GM13977 (cell line): ENCODE results near the gene PRDX2.
"Not testable (repeated sequence)": the region's sequence is repeated elsewhere in the genome, so short reads cannot be mapped to it uniquely, and the experiment has no call there.

Experiments
- DNase-seq: peaks from one replicate; pipeline ENCODE4 v3.0.0; 2012; ENCODE audit warnings: low spot score
- CTCF ChIP-seq: IDR thresholded peaks from 2 replicates; pipeline ENCODE4 v1.5.1; 2012; ENCODE audit warnings: mild to moderate bottlenecking, control low read depth; ENCODE audit not compliant: insufficient read depth; ENCODE audit errors: extremely low read depth, missing control alignments
- in situ Hi-C: fragments of 300-500 bp; cut with MboI; formaldehyde crosslinking; loops from one replicate; pipeline ENCODE4 v1.12.0; 2022; ENCODE audit warnings: low sequenced_read_pairs, low pct_unique_long_range_greater_than_20kb, mixed read lengths, inconsistent platforms; ENCODE audit not compliant: unreplicated experiment

Gene PRDX2

GRCh38 chr19:12800923-12801465 lies 606 bp downstream of the PRDX2 start:
- no peak for TF ChIP-seq CTCF
- DNase-seq = peak; percentile 15
- in situ Hi-C loops = no loop called here

DNA sequence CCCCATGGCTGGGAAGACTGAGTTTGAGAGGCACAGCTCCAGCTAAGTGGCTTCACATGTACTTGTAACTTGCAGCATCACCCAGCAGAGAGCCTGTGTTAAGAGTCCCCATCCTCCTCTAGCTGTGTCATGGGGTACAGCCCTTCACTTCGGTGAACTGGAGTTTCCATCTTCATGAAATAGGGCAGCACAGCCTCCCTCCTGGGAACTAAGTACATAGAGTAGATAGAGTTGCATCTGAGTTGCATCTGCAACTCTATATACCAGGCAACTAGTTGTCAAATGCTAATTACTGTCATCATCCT lies 1.2 kb downstream of the PRDX2 start:
- in situ Hi-C loops = no loop called here
- TF ChIP-seq CTCF = no peak
- peak; percentile 8 for DNase-seq

DNA sequence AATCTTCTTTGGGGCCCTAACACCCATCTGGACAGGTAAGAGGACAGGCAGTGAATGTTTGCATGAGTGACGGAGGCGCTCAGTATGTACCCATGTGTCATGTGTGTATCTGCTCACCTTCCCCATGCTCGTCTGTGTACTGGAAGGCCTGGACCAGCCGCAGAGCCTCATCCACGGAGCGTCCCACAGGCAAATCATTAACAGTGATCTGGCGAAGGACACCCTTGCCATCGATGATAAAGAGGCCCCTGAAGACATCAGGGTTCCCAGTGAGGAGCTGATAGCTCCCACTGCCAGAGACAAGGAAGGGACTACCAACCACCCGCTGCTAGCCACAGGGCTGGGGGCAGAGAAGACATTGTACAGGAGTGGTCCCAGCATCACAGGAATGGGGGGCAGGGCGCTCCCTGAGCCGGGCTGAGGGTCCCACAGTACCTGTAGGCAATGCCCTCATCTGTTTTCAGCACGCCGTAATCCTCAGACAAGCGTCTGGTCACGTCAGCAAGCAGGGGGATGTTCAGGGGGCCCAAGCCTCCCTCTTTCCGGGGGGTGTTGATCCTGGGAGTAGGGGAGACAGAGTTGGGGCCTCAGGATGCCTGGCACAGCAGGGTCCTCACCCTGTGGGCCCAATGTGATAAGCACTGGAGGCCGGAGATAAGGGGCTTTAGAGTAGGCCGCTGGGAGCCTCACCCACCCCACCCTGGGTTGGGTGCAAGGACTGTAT lies 1.7 kb downstream of the PRDX2 start:
- DNase-seq = no peak
- in situ Hi-C loops = no loop called here
- no peak for TF ChIP-seq CTCF

GRCh38 chr19:12797607-12798006 lies 4.0 kb downstream of the PRDX2 start:
- in situ Hi-C loops, DNase-seq: not testable (repeated sequence)

- DNase-seq = no peak
- in situ Hi-C loops = no loop called here
- TF ChIP-seq CTCF = no peak
Observed at GRCh38 chr19:12797141-12797587, 4.4 kb downstream of the PRDX2 start.

DNA sequence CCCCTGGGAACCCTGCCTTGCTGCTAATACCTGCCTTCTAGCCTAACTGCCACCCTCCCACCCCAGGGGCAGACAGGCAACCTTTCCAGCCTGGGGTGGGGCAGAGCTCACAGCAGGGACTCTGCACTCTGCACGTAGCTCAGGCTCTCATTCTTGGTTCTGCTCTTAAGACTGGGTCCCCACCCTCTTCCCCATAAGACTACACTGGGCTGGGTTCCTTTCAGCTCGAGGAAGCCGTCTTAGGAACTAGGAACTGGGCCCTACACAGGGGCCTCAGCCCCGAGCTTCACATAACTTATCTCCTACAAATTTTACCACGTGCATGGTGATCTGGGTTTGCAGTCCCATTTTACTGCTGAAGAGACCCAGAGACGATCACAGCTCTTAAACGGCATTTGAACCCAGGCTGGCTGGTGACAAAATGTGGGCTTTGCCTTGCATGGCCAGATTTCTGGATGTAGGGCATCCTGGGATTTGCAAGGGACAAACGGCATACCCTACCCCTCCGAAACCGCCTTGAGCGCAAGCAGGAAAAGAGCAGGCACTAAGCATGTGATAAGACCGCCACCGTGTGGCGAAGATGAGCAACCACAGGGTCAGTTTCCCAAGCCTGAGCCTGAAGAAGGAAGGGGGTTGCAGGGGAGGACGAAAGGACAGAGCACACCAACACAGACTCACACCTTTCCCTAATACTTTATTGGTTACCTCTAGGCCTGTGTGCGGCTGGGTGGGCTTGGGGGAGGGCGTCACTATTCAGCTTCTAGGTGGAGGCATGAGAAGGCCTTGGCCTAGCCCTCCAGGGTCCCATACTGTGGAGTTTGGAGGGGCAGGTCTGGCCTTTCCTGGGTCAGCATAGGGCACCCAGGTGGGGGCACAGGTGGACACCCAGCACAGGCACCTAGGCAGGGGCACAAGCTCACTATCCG lies 5.2 kb downstream of the PRDX2 start:
- DNase-seq = peak; percentile 67
- in situ Hi-C loops = no loop called here

More for the DNA sequence above, 5.2 kb downstream of the PRDX2 start:
- TF ChIP-seq CTCF = peak; percentile 98
